DOHH2 (cell line): ENCODE measurements around the gene PITPNM3.
"Not testable (repeated sequence)": the region's sequence is repeated elsewhere in the genome, so short reads cannot be mapped to it uniquely, and the experiment has no call there.

ENCODE experiments used
- H3F3A ChIP-seq: fragments of 200-600 bp; sonication (generic), shearing (Covaris generic); 2 replicates; pipeline ENCODE4 v1.6.0; 2016; ENCODE audit warnings: antibody characterized with exemption, mild to moderate bottlenecking; ENCODE audit not compliant: control insufficient read depth, insufficient read depth
- H3K27ac ChIP-seq: fragments of 200-600 bp; sonication (generic); 2 replicates; pipeline ENCODE4 v1.5.1; 2014; ENCODE audit warnings: low read depth, mild to moderate bottlenecking, low read length, moderate library complexity
- H3K27me3 ChIP-seq: fragments of 200-600 bp; sonication (generic); 2 replicates; pipeline ENCODE4 v1.6.1; 2014; ENCODE audit warnings: mild to moderate bottlenecking, low read length, mixed read lengths; ENCODE audit not compliant: control insufficient read depth
- H3K36me3 ChIP-seq: fragments of 200-600 bp; sonication (generic); 2 replicates; pipeline ENCODE4 v1.6.1; 2014; ENCODE audit warnings: mild to moderate bottlenecking, low read length, moderate library complexity, mixed read lengths; ENCODE audit not compliant: control insufficient read depth
- H3K4me1 ChIP-seq: fragments of 200-600 bp; sonication (generic); 2 replicates; pipeline ENCODE4 v1.6.1; 2014; ENCODE audit warnings: mild to moderate bottlenecking, low read length, mixed read lengths; ENCODE audit not compliant: control insufficient read depth
- H3K4me2 ChIP-seq: fragments of 200-600 bp; sonication (generic); 2 replicates; pipeline ENCODE4 v1.6.0; 2014; ENCODE audit warnings: mild to moderate bottlenecking, low read length, moderate library complexity
- H3K4me3 ChIP-seq: fragments of 200-600 bp; sonication (generic); 2 replicates; pipeline ENCODE4 v1.5.1; 2014; ENCODE audit warnings: mild to moderate bottlenecking, low read length, mixed read lengths
- H3K79me2 ChIP-seq: fragments of 200-600 bp; sonication (generic); 2 replicates; pipeline ENCODE4 v1.6.1; 2014; ENCODE audit warnings: mild to moderate bottlenecking, low read length, mixed read lengths; ENCODE audit not compliant: control insufficient read depth
- H3K9me2 ChIP-seq: fragments of 200-600 bp; sonication (generic); replicated peaks from 2 replicates; pipeline ENCODE4 v1.6.1; 2014; ENCODE audit warnings: mild to moderate bottlenecking, low read length, mixed read lengths; ENCODE audit not compliant: control insufficient read depth
- H3K9me3 ChIP-seq: fragments of 200-600 bp; sonication (generic); 2 replicates; pipeline ENCODE4 v1.6.1; 2014; ENCODE audit warnings: antibody characterized with exemption, low read length, mixed read lengths; ENCODE audit not compliant: control insufficient read depth, insufficient read depth
- H4K20me1 ChIP-seq: fragments of 200-600 bp; sonication (generic); 2 replicates; pipeline ENCODE4 v1.6.0; 2014; ENCODE audit warnings: low read depth, mild to moderate bottlenecking, antibody characterized with exemption, low read length, moderate library complexity; ENCODE audit not compliant: control insufficient read depth, insufficient read depth
- EZH2phosphoT487 ChIP-seq: fragments of 200-600 bp; sonication (generic); IDR thresholded peaks from 2 replicates; pipeline ENCODE4 v1.6.1; 2017; ENCODE audit warnings: borderline replicate concordance, mild to moderate bottlenecking, antibody characterized with exemption, low read length, moderate library complexity, mixed read lengths
- TF ChIP-seq, protein P1 (sequence below): fragments of 200-600 bp; sonication (generic); IDR thresholded peaks from one replicate; pipeline ENCODE4 v1.5.1; 2014; ENCODE audit warnings: antibody characterized with exemption, mild to moderate bottlenecking, low read depth, low read length; ENCODE audit not compliant: poor library complexity, severe bottlenecking

The PITPNM3 gene

DNA sequence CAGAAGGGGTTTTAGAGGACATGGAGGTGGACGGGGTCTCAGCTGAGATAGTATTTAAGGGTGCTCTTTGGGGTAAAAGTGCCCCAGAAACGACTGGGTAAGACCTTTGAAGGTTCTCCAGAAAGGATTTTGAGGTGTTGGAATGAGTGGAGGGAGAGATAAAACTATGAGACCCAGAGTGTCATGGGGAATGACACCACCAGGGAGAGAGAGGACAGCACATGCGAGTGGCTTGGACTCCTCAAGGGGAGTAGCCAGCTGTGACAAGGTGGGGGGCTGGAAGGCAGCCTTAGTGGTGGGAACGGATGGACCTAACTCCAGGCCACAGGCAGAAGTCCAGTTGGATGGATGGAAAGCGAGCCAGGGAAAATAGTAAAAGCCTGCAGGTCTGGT, 19.2 kb upstream of the PITPNM3 start:
- H3K27me3 ChIP-seq, result no peaks in the 10 kb centered on the region
- H4K20me1 ChIP-seq, result no peaks in the 10 kb centered on the region
- peaks cover 15% of the 10 kb centered on the region for H3K4me1 ChIP-seq
- H3K4me3 ChIP-seq, result peak overlapping the region; percentile 6; the same call in 1 of the 2 replicates
- H3F3A ChIP-seq, result no peaks in the 10 kb centered on the region
- no peaks in the 10 kb centered on the region for H3K9me2 ChIP-seq
- TF ChIP-seq, protein P1, sequence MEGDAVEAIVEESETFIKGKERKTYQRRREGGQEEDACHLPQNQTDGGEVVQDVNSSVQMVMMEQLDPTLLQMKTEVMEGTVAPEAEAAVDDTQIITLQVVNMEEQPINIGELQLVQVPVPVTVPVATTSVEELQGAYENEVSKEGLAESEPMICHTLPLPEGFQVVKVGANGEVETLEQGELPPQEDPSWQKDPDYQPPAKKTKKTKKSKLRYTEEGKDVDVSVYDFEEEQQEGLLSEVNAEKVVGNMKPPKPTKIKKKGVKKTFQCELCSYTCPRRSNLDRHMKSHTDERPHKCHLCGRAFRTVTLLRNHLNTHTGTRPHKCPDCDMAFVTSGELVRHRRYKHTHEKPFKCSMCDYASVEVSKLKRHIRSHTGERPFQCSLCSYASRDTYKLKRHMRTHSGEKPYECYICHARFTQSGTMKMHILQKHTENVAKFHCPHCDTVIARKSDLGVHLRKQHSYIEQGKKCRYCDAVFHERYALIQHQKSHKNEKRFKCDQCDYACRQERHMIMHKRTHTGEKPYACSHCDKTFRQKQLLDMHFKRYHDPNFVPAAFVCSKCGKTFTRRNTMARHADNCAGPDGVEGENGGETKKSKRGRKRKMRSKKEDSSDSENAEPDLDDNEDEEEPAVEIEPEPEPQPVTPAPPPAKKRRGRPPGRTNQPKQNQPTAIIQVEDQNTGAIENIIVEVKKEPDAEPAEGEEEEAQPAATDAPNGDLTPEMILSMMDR, result no peak
- TF ChIP-seq EZH2phosphoT487, result no peak
- no peaks in the 10 kb centered on the region for H3K9me3 ChIP-seq
- H3K4me2 ChIP-seq, result peak overlapping the region; percentile 47
- H3K27ac ChIP-seq, result no peak overlapping the region
- peaks cover 14% of the 10 kb centered on the region for H3K36me3 ChIP-seq
- no peaks in the 10 kb centered on the region for H3K79me2 ChIP-seq

DNA sequence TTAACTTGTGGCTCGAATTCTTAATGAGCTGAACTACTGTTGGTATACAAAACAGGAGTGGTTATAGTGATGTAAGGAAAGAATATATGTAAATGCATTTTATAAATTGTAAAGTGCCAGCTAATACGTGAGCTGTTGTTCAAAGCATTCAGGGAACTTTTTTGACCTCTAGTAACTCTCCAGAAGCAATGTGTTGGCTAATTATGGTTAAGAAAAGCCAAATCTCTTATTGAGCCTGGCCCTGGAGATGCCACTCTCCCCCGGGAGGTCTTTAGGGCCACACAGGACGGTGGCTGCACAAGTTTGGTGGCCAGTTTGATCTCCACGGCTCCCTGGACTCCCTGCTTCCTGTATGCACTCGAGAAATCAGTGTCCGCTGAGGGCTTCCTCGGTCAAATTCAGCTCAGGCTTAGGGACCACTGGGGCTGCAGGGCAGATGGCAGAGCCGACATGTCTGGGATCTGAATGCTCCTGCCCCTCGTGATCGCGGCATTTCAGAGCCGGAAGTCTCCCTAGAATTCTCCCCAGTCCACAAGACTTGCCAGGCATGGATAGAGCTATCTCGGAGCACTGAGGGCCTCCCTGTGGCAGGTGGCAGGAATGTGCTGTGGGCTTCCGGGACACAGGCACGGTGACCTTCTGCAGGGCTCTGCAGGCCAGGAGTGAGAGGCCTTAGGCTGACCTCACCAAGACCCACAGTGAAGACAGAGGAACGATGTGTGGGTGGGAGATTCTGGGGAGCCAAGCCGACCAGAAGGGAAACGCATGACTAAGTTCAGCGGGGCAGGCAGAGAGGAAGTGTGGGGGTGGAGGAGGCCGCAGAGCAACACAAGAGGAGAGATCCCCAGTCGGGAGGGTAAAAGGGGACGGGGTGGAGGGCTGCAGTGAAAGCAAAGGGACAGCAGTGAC, 18.6 kb upstream of the PITPNM3 start:
- no peaks in the 10 kb centered on the region for H4K20me1 ChIP-seq
- no peaks in the 10 kb centered on the region for H3K79me2 ChIP-seq
- H3K9me3 ChIP-seq, result no peaks in the 10 kb centered on the region
- peak overlapping the region; percentile 47 for H3K4me2 ChIP-seq
- H3K9me2 ChIP-seq, result no peaks in the 10 kb centered on the region
- peaks cover 14% of the 10 kb centered on the region for H3K36me3 ChIP-seq
- H3F3A ChIP-seq, result no peaks in the 10 kb centered on the region
- H3K4me3 ChIP-seq, result peak overlapping the region; percentile 6; the same call in 1 of the 2 replicates
- H3K27ac ChIP-seq, result no peak overlapping the region
- peaks cover 15% of the 10 kb centered on the region for H3K4me1 ChIP-seq
- TF ChIP-seq EZH2phosphoT487, result no peak
- TF ChIP-seq, protein P1, result no peak
- H3K27me3 ChIP-seq, result no peaks in the 10 kb centered on the region

DNA sequence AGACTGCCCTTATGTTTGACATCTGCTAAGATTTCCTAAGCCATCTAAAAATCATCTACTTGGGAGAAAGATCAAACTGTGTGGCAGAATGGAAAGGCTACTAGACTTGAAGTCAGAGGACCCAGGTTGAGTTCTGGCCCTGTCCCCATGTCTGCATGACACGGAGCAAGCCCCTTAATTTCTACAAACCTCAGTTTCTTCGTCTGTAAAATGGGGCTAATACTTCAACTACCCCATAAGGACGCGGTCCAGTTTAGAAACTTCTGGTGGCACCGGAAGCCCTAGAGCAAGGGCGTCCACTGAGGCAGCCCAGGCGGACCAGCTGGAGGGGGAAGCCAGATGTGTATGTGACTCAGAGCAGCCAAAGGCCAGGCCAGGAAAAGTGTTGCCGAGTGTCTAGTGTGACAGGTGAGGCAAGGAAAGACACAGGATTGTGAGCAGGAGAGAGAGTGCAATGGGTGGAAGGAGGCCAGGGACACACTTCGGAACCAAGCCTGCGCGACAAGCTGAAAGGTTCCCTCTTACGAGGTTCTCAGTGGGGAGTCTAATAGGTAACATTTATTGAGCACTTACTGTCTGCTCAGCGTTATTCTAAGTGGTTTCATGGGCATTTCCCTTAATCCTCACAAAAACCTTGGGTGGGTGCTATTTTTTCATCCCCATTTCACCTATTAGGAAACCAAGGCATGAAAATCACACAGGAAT, 17.8 kb upstream of the PITPNM3 start:
- H3K79me2 ChIP-seq, result no peaks in the 10 kb centered on the region
- H4K20me1 ChIP-seq, result no peaks in the 10 kb centered on the region
- H3K9me2 ChIP-seq, result no peaks in the 10 kb centered on the region
- peaks cover 10% of the 10 kb centered on the region for H3K36me3 ChIP-seq
- no peaks in the 10 kb centered on the region for H3F3A ChIP-seq
- no peak overlapping the region for H3K4me3 ChIP-seq
- TF ChIP-seq, protein P1, result no peak
- no peak for TF ChIP-seq EZH2phosphoT487
- H3K9me3 ChIP-seq, result no peaks in the 10 kb centered on the region
- H3K27me3 ChIP-seq, result no peaks in the 10 kb centered on the region
- no peak overlapping the region for H3K27ac ChIP-seq
- peaks cover 15% of the 10 kb centered on the region for H3K4me1 ChIP-seq
- no peak overlapping the region for H3K4me2 ChIP-seq

DNA sequence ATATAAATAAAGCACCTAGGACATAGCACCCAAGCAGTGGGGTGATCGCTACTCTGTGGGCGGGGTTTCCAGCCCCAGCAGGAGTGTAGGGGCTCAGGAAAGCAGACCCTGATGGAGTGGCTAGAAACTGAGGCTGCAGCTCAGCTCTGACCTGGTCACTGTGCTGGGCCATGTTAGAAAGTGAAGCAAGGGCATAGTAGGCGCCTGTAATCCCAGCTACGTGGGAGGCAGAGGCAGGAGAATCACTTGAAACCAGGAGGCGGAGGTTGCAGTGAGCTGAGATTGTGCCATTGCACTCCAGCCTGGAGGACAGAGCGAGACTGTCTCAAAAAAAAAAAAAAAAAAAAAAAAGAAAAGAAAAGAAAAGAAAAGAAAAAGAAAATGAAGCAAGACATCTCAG, 17.1 kb upstream of the PITPNM3 start:
- H4K20me1 ChIP-seq, H3K79me2 ChIP-seq, H3K4me2 ChIP-seq, H3K36me3 ChIP-seq, H3K27ac ChIP-seq, H3F3A ChIP-seq, H3K4me3 ChIP-seq, H3K9me3 ChIP-seq, H3K27me3 ChIP-seq, H3K9me2 ChIP-seq: not testable (repeated sequence)
- H3K4me1 ChIP-seq, result peaks cover 15% of the 10 kb centered on the region
